GM21360 (cell line): ENCODE measurements around the gene LMO7.
"Not testable (repeated sequence)": the region's sequence is repeated elsewhere in the genome, so short reads cannot be mapped to it uniquely, and the experiment has no call there.

Experiments used
- ATAC-seq: cut with Tn5 transposase; IDR thresholded peaks from one replicate; pipeline ENCODE4 v1.9.1; 2021; ENCODE audit warnings: mild to moderate bottlenecking, moderate library complexity; ENCODE audit not compliant: unreplicated experiment

Gene LMO7

GRCh38 chr13:75769141-75769905 is 133.2 kb downstream of the LMO7 start:
- no peak for ATAC-seq

- ATAC-seq: no peak
These were observed 134.0 kb downstream of the LMO7 start for GRCh38 chr13:75770164-75770563.

GRCh38 chr13:75770592-75771011 is 134.5 kb downstream of the LMO7 start:
- no peak for ATAC-seq

- no peak for ATAC-seq
These were observed 135.1 kb downstream of the LMO7 start for GRCh38 chr13:75771226-75771625.

- ATAC-seq: no peak
These were observed 135.7 kb downstream of the LMO7 start for GRCh38 chr13:75771818-75772217.

- no peak for ATAC-seq
These were observed 138.0 kb downstream of the LMO7 start for GRCh38 chr13:75774176-75774575.

GRCh38 chr13:75776550-75776949 is 140.4 kb downstream of the LMO7 start:
- no peak for ATAC-seq

GRCh38 chr13:75779393-75779792 is 143.3 kb downstream of the LMO7 start:
- no peak for ATAC-seq

- ATAC-seq: not testable (repeated sequence)
These were observed 144.0 kb downstream of the LMO7 start for GRCh38 chr13:75780103-75780502.

GRCh38 chr13:75782985-75783384 is 146.9 kb downstream of the LMO7 start:
- no peak for ATAC-seq

- ATAC-seq: no peak
These were observed 147.9 kb downstream of the LMO7 start for GRCh38 chr13:75784003-75784402.

- no peak for ATAC-seq
These were observed 149.0 kb downstream of the LMO7 start for GRCh38 chr13:75785130-75785529.

GRCh38 chr13:75787249-75787928 is 151.3 kb downstream of the LMO7 start:
- no peak for ATAC-seq

- no peak for ATAC-seq
These were observed 152.4 kb downstream of the LMO7 start for GRCh38 chr13:75788481-75788981.

GRCh38 chr13:75789451-75790197 is 153.5 kb downstream of the LMO7 start:
- ATAC-seq: no peak

GRCh38 chr13:75790198-75790970 is 154.3 kb downstream of the LMO7 start:
- no peak for ATAC-seq

GRCh38 chr13:75792526-75793187 is 156.5 kb downstream of the LMO7 start:
- no peak for ATAC-seq

- not testable (repeated sequence) for ATAC-seq
These were observed 157.0 kb downstream of the LMO7 start for GRCh38 chr13:75793188-75793567.

GRCh38 chr13:75794663-75795062 is 158.5 kb downstream of the LMO7 start:
- no peak for ATAC-seq

- no peak for ATAC-seq
These were observed 159.1 kb downstream of the LMO7 start for GRCh38 chr13:75795274-75795673.
